PC-9 (cell line): Measurements from ENCODE around the gene ZCRB1.

Source experiments
- CTCF ChIP-seq: fragments of 200-600 bp; sonication (generic); conservative IDR thresholded peaks from 2 replicates; pipeline ENCODE4 v1.6.1; 2017; ENCODE audit warnings: mixed run types, antibody characterized with exemption, mild to moderate bottlenecking, moderate library complexity
- EZH2 ChIP-seq: fragments of 200-600 bp; sonication (generic); IDR thresholded peaks from 2 replicates; pipeline ENCODE4 v1.8.0; 2017; ENCODE audit warnings: antibody characterized with exemption, low read depth

- TF ChIP-seq CTCF = no peak
- no peak for TF ChIP-seq EZH2
Observed at GRCh38 chr12:42285431-42285830, 40.5 kb downstream of the ZCRB1 start.
